Mesenchymal stem cell (in vitro differentiated cells and primary cell): ENCODE measurements around the gene TMEM267.
"Not testable (repeated sequence)": the region's sequence is repeated elsewhere in the genome, so short reads cannot be mapped to it uniquely, and the experiment has no call there.

ENCODE experiments used
- DNase-seq: peaks from one replicate; pipeline ENCODE4 v3.0.0-alpha.2; 2013
- H2AFZ ChIP-seq: one replicate; pipeline ENCODE4 v1.6.1; 2013; ENCODE audit warnings: low read depth, mild to moderate bottlenecking, control low read depth, inconsistent platforms, low read length, moderate library complexity
- H2AK5ac ChIP-seq: 2 replicates; pipeline ENCODE4 v1.6.1; 2013; ENCODE audit warnings: low read length, moderate library complexity, mild to moderate bottlenecking, inconsistent platforms; ENCODE audit not compliant: severe bottlenecking
- H2BK120ac ChIP-seq: one replicate; pipeline ENCODE4 v1.6.1; 2013; ENCODE audit warnings: low read depth, mild to moderate bottlenecking, inconsistent platforms, low read length, moderate library complexity
- H2BK12ac ChIP-seq, 2 experiments: one replicate each; pipeline ENCODE4 v1.6.1; 2013; ENCODE audit warnings: inconsistent platforms in 2 of 2, low read length in 2 of 2, mild to moderate bottlenecking in 2 of 2, moderate library complexity in 2 of 2, control low read depth in 1 of 2
- H2BK15ac ChIP-seq: one replicate; pipeline ENCODE4 v1.6.1; 2013; ENCODE audit warnings: mild to moderate bottlenecking, low read depth, inconsistent platforms; ENCODE audit not compliant: poor library complexity, severe bottlenecking
- H2BK5ac ChIP-seq: 2 replicates; pipeline ENCODE4 v1.6.1; 2013; ENCODE audit warnings: low read depth, mild to moderate bottlenecking, low read length, control low read depth, inconsistent platforms; ENCODE audit not compliant: poor library complexity, severe bottlenecking
- H3K14ac ChIP-seq, 2 experiments: one replicate each; pipeline ENCODE4 v1.6.1; 2013; ENCODE audit warnings: inconsistent platforms in 2 of 2, low read length in 2 of 2, control low read depth in 1 of 2, mild to moderate bottlenecking in 1 of 2, moderate library complexity in 1 of 2
- H3K18ac ChIP-seq, 2 experiments: one replicate each; pipeline ENCODE4 v1.6.1; 2013; ENCODE audit warnings: inconsistent platforms in 2 of 2, low read length in 2 of 2, control low read depth in 1 of 2, low read depth in 1 of 2, mild to moderate bottlenecking in 1 of 2
- H3K23ac ChIP-seq, 2 experiments: one replicate each; pipeline ENCODE4 v1.6.1; 2013; ENCODE audit warnings: inconsistent platforms in 2 of 2, low read length in 2 of 2, mild to moderate bottlenecking in 2 of 2, moderate library complexity in 2 of 2, control low read depth in 1 of 2
- H3K27ac ChIP-seq: 2 replicates; pipeline ENCODE4 v1.5.1; 2013; ENCODE audit warnings: mild to moderate bottlenecking, moderate library complexity, low read length, control low read depth, inconsistent platforms; ENCODE audit not compliant: poor library complexity, severe bottlenecking
- H3K27me3 ChIP-seq, 2 experiments: 2 replicates each; pipeline versions ENCODE4 v1.6.1 to v1.7.0; 2013; ENCODE audit warnings: low read length in 2 of 2, mild to moderate bottlenecking in 2 of 2, moderate library complexity in 2 of 2, control low read depth in 1 of 2, inconsistent platforms in 1 of 2; ENCODE audit not compliant: control insufficient read depth in 1 of 2, insufficient read depth in 1 of 2
- H3K36me3 ChIP-seq, 2 experiments: 2 replicates each; pipeline versions ENCODE4 v1.6.1 to v1.7.0; 2013; ENCODE audit warnings: low read length in 2 of 2, control low read depth in 1 of 2, inconsistent platforms in 1 of 2, low read depth in 1 of 2, mild to moderate bottlenecking in 1 of 2; ENCODE audit not compliant: insufficient read depth in 2 of 2, control insufficient read depth in 1 of 2
- H3K4ac ChIP-seq, 2 experiments: one replicate each; pipeline ENCODE4 v1.6.1; 2013; ENCODE audit warnings: inconsistent platforms in 2 of 2, low read length in 2 of 2, mild to moderate bottlenecking in 2 of 2, moderate library complexity in 2 of 2, control low read depth in 1 of 2, low read depth in 1 of 2
- H3K4me1 ChIP-seq: 2 replicates; pipeline ENCODE4 v1.6.1; 2013; ENCODE audit warnings: low read depth, low read length, control low read depth; ENCODE audit not compliant: control insufficient read depth, insufficient read depth
- H3K4me2 ChIP-seq: 2 replicates; pipeline ENCODE4 v1.6.1; 2013; ENCODE audit warnings: low read length, mild to moderate bottlenecking, inconsistent platforms; ENCODE audit not compliant: poor library complexity, severe bottlenecking
- H3K4me3 ChIP-seq, 2 experiments: 2 replicates each; pipeline versions ENCODE4 v1.5.1 to v1.7.0; 2013; ENCODE audit warnings: low read length in 2 of 2, mild to moderate bottlenecking in 2 of 2, control low read depth in 1 of 2, low read depth in 1 of 2; ENCODE audit not compliant: insufficient read depth in 1 of 2
- H3K79me1 ChIP-seq: replicated peaks from 2 replicates; pipeline ENCODE4 v1.6.1; 2013; ENCODE audit warnings: mild to moderate bottlenecking, control low read depth, low read length, inconsistent platforms; ENCODE audit not compliant: poor library complexity, severe bottlenecking
- H3K9ac ChIP-seq: 2 replicates; pipeline ENCODE4 v1.7.0; 2013; ENCODE audit warnings: mild to moderate bottlenecking, low read length, moderate library complexity
- H3K9me3 ChIP-seq: 2 replicates; pipeline ENCODE4 v1.7.0; 2013; ENCODE audit warnings: mild to moderate bottlenecking, low read length; ENCODE audit not compliant: control insufficient read depth
- H4K8ac ChIP-seq: one replicate; pipeline ENCODE4 v1.6.1; 2013; ENCODE audit warnings: inconsistent platforms, mild to moderate bottlenecking, low read length, moderate library complexity
- H4K91ac ChIP-seq: one replicate; pipeline ENCODE4 v1.6.1; 2013; ENCODE audit warnings: mild to moderate bottlenecking, low read length, inconsistent platforms
- WGBS: methylation state at CpG from one replicate; pipeline ENCODE4 v1.1.7; 2013; ENCODE audit warnings: mixed read lengths; 5-methylcytosine and 5-hydroxymethylcytosine counted together

The TMEM267 gene

DNA sequence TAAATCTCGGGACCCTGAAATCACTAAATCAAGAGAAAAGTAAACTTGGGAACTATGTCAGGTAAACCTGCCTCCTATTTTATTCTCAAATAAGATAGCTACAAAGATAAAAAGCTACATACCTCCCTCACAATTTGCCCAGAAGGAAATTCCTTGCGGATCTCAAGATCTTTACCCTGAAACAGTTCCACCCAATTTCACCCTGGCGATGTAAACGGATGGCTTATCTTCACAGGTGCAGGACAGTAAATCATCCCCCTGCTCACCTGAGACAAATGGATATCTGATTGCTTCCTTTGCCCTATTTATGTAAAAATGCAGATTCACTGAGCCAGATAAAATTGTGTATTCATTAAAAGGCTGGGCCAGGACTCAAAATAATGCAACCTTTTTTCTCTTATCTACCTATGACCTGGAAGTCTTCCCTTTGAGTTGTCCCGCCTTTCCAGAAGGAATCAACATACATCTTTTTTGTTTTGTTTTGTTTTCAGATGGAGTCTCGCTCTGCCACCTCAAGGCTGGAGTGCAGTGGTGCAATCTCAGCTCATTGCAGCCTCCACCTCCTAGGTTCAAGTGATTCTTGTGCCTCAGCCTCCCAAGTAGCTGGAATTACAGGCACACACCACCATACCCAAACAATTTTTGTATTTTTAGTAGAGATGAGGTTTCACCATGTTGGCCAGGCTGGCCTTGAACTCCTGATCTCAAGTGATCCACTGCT lies 13.8 kb downstream of the TMEM267 start:
- Histone ChIP-seq H3K4ac (no peak overlapping the region), H3K36me3 (peaks cover 0 to 30% of the 10 kb centered on the region in 2 experiments), H3K27ac (no peak overlapping the region), H3K14ac (no peak overlapping the region), H3K9ac (no peak overlapping the region), H3K79me1 (peaks cover 8% of the 10 kb centered on the region), H2BK5ac (no peak overlapping the region), H2AFZ (no peak overlapping the region), H2BK120ac (no peak overlapping the region), H3K4me1 (no peaks in the 10 kb centered on the region), H4K8ac (no peak overlapping the region), H3K4me3 (no peak overlapping the region), H2AK5ac (no peak overlapping the region), H3K18ac (no peak overlapping the region), H2BK12ac (no peak overlapping the region), H3K27me3 (no peaks in the 10 kb centered on the region), H3K23ac (no peak overlapping the region), H3K9me3 (peaks cover 35% of the 10 kb centered on the region), H3K4me2 (no peak overlapping the region), H2BK15ac (no peak overlapping the region), H4K91ac (no peak overlapping the region)
- DNase-seq = no peak
- 75% methylated on average over 6 of the region's 6 CpGs for WGBS

DNA sequence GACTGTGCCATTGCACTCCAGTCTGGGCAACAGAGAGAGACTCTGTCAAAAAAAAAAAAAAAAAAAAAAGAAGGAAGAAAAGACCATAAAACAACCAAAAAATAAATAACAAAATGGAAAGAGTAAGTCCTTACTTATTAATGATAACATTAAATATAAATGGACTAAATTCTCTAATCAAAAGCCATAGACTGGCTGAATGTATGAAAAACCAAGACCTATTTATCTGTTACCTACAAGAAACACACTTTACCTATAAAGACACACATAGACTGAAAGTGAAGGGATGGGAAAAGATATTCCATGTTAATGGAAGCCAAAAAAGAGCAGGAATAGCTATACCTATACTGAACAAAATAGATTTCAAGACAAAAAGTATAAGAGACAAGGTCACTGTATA lies 16.6 kb downstream of the TMEM267 start:
- Histone ChIP-seq H3K4me1 (no peaks in the 10 kb centered on the region), H3K4ac (no peak overlapping the region), H2BK5ac (no peak overlapping the region), H3K4me3 (no peak overlapping the region), H3K9ac (no peak overlapping the region), H3K27me3 (no peaks in the 10 kb centered on the region), H4K91ac (no peak overlapping the region), H4K8ac (no peak overlapping the region), H2BK120ac (no peak overlapping the region), H2AFZ (no peak overlapping the region), H3K27ac (no peak overlapping the region), H3K9me3 (peaks cover 31% of the 10 kb centered on the region), H2BK12ac (no peak overlapping the region), H2AK5ac (no peak overlapping the region), H3K36me3 (peaks cover 0 to 30% of the 10 kb centered on the region in 2 experiments), H3K14ac (no peak overlapping the region), H2BK15ac (no peak overlapping the region), H3K79me1 (peaks cover 8% of the 10 kb centered on the region), H3K18ac (no peak overlapping the region), H3K4me2 (no peak overlapping the region), H3K23ac (no peak overlapping the region)
- DNase-seq = no peak

DNA sequence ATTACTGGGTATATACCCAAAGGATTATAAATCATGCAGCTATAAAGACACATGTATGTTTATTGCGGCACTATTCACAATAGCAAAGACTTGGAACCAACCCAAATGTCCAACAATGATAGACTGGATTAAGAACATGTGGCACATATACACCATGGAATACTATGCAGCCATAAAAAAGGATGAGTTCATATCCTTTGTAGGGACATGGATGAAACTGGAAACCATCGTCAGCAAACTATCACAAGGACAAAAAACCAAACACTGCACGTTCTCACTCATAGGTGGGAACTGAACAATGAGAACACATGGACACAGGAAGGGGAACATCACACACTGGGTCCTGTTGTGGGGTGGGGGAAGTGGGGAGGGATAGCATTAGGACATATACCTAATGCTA lies 18.2 kb downstream of the TMEM267 start:
- not testable (repeated sequence) for DNase-seq, H3K4me2 ChIP-seq, H3K23ac ChIP-seq, H3K4me3 ChIP-seq, H3K4me1 ChIP-seq, H2BK12ac ChIP-seq, H3K27me3 ChIP-seq, H3K9ac ChIP-seq, H2AK5ac ChIP-seq, H3K18ac ChIP-seq, H2BK5ac ChIP-seq, H2AFZ ChIP-seq, H2BK120ac ChIP-seq, H3K14ac ChIP-seq, H4K91ac ChIP-seq, H3K4ac ChIP-seq, H4K8ac ChIP-seq, H3K27ac ChIP-seq, H2BK15ac ChIP-seq
- no CpG with 5 or more reads among the region's 3 CpGs for WGBS
- Histone ChIP-seq H3K79me1 (peaks cover 22% of the 10 kb centered on the region), H3K36me3 (peaks cover 13 to 44% of the 10 kb centered on the region in 2 experiments), H3K9me3 (peaks cover 34% of the 10 kb centered on the region)

DNA sequence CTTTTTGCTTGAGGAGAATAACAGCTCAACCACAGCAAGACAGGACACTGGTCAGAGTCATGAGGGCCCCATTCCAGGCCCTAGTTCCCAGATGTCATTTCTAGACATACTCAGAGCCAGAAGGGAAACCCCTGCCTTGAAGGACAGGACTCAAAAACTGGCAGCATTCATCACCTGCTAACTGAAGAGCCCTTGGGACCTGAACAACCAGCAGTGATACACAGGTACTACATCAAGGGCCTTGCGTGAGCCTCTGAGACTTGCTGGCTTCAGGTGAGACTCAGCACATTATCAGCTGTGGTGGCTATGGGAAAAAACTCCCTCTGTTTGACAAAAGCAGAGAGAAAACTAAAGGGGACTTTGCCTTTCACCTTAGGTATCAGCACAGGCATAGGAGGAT lies 22.6 kb downstream of the TMEM267 start:
- peaks cover 29% of the 10 kb centered on the region for H3K9me3 ChIP-seq
- peaks cover 16 to 26% of the 10 kb centered on the region in 2 experiments for H3K36me3 ChIP-seq
- no peak overlapping the region for H3K4ac ChIP-seq
- H3K79me1 ChIP-seq = peaks cover 19% of the 10 kb centered on the region
- no peak overlapping the region for H2BK15ac ChIP-seq
- no peak overlapping the region for H2BK12ac ChIP-seq
- H2BK5ac ChIP-seq = no peak overlapping the region
- no peak overlapping the region for H2AK5ac ChIP-seq
- WGBS = 100% methylated on average over 1 of the region's 1 CpG
- DNase-seq = no peak
- no peak overlapping the region for H3K18ac ChIP-seq
- H3K27me3 ChIP-seq = no peaks in the 10 kb centered on the region
- H2AFZ ChIP-seq = no peak overlapping the region
- no peak overlapping the region for H3K4me2 ChIP-seq
- H3K27ac ChIP-seq = no peak overlapping the region
- no peak overlapping the region for H3K23ac ChIP-seq
- no peak overlapping the region for H2BK120ac ChIP-seq
- no peak overlapping the region for H4K91ac ChIP-seq
- no peak overlapping the region for H3K9ac ChIP-seq
- no peak overlapping the region for H4K8ac ChIP-seq
- H3K14ac ChIP-seq = no peak overlapping the region
- no peak overlapping the region for H3K4me3 ChIP-seq
- H3K4me1 ChIP-seq = no peaks in the 10 kb centered on the region
